ENCODE results near the gene TAF1.

DNA sequence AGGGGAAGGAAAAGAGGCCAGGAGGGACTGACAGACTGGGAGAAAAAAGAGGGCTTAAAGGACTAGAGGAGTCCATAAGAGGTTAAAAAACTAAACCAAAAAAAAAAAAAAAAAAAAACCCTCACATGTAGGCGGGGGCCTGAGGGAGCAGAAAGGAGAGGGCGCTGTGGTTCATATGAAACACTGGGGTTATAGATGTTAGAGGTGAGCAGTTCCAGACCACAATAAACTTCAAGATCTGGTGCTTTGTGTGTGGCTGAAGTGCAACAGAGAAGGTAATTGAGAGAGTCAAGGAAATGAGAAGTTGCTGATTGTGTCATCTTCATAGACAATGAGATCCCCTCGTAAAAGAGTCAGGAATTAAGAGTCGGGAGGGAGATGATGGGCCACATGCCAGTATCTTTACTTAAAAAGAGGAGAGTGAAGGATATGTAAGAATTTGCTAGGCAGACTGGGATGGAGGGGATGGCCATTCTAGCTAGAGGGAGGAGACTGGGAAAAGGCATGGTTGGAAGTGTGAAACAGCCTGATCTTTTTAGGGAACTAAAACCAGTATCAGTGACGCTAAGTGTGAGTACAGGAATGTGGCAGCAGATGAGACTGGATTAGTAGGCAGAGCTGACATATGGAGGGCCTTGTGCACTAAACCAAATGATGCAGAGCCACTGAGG, 148.3 kb downstream of the TAF1 start:
- TF ChIP-seq, protein P1, sequence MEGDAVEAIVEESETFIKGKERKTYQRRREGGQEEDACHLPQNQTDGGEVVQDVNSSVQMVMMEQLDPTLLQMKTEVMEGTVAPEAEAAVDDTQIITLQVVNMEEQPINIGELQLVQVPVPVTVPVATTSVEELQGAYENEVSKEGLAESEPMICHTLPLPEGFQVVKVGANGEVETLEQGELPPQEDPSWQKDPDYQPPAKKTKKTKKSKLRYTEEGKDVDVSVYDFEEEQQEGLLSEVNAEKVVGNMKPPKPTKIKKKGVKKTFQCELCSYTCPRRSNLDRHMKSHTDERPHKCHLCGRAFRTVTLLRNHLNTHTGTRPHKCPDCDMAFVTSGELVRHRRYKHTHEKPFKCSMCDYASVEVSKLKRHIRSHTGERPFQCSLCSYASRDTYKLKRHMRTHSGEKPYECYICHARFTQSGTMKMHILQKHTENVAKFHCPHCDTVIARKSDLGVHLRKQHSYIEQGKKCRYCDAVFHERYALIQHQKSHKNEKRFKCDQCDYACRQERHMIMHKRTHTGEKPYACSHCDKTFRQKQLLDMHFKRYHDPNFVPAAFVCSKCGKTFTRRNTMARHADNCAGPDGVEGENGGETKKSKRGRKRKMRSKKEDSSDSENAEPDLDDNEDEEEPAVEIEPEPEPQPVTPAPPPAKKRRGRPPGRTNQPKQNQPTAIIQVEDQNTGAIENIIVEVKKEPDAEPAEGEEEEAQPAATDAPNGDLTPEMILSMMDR (IDR thresholded peaks at IDR 0.05) = no peak
- TF ChIP-seq POLR2A (IDR thresholded peaks at IDR 0.05) = no peak
